Measurements from ENCODE around the gene ZNF516.

- no peak for TF ChIP-seq CTCF (IDR thresholded peaks at IDR 0.05)
- no peak for TF ChIP-seq POLR2A (IDR thresholded peaks at IDR 0.05)
Observed at GRCh38 chr18:76348267-76349066, 146.6 kb downstream of the ZNF516 start.
